CD4-positive, alpha-beta memory T cell (primary cell): Measurements from ENCODE around the gene SCUBE2. TPM values are rescaled to one million over a fixed set of nuclear protein-coding genes. Genes with fewer than 3 reads are reported as not detected.
"Not testable (repeated sequence)": the region's sequence is repeated elsewhere in the genome, so short reads cannot be mapped to it uniquely, and the experiment has no call there.

Experiments
- CTCF ChIA-PET: fragments of 350-600 bp; sonication (Branson Sonifier 250); formaldehyde crosslinking; loops from one replicate; lab custom pipeline; 2021; ENCODE audit warnings: inconsistent platforms; ENCODE audit not compliant: partially characterized antibody; lab: Charles Lee
- POLR2A ChIA-PET: fragments of 350-600 bp; sonication (Branson Sonifier 250); formaldehyde crosslinking; loops from one replicate; lab custom pipeline; 2021; ENCODE audit not compliant: partially characterized antibody; lab: Charles Lee
- DNase-seq, 5 donors: peaks; one replicate each; pipeline versions ENCODE4 v3.0.0 to v3.0.0-alpha.2; 2020 to 2022; ENCODE audit warnings: mixed read lengths in 1 of 5
- H3K27ac ChIP-seq: one replicate; pipeline ENCODE4 v1.7.0; 2013; ENCODE audit warnings: low read depth, low read length
- H3K27me3 ChIP-seq: 2 replicates; pipeline ENCODE4 v1.7.0; 2013; ENCODE audit warnings: mild to moderate bottlenecking, low read length, moderate library complexity; ENCODE audit not compliant: insufficient read depth
- H3K36me3 ChIP-seq: 2 replicates; pipeline ENCODE4 v1.7.0; 2013; ENCODE audit warnings: mild to moderate bottlenecking, low read length, moderate library complexity; ENCODE audit not compliant: insufficient read depth
- H3K4me1 ChIP-seq: 2 replicates; pipeline ENCODE4 v1.7.0; 2013; ENCODE audit warnings: mild to moderate bottlenecking, low read length, moderate library complexity; ENCODE audit not compliant: insufficient read depth
- H3K4me3 ChIP-seq, 2 donors: one replicate each; pipeline ENCODE4 v1.7.0; 2013; ENCODE audit warnings: low read length in 2 of 2, mild to moderate bottlenecking in 1 of 2
- H3K9me3 ChIP-seq, 2 donors: one replicate each; pipeline ENCODE4 v1.7.0; 2013; ENCODE audit warnings: low read length in 2 of 2, control low read depth in 1 of 2; ENCODE audit not compliant: control insufficient read depth in 1 of 2
- H3K27ac Mint-ChIP-seq, 7 donors: one replicate each; pipeline ENCODE4 v1.8.0; 2020 to 2021; ENCODE audit warnings: mixed read lengths in 7 of 7, mild to moderate bottlenecking in 6 of 7, inconsistent platforms in 3 of 7, moderate library complexity in 3 of 7
- H3K27me3 Mint-ChIP-seq, 2 donors: one replicate each; pipeline ENCODE4 v1.8.0; 2020 to 2021; ENCODE audit warnings: mixed read lengths in 2 of 2
- H3K36me3 Mint-ChIP-seq, 2 donors: one replicate each; pipeline ENCODE4 v1.8.0; 2020 to 2021; ENCODE audit warnings: mixed read lengths in 2 of 2, inconsistent platforms in 1 of 2, mild to moderate bottlenecking in 1 of 2
- H3K4me1 Mint-ChIP-seq, 4 donors: one replicate each; pipeline ENCODE4 v1.8.0; 2020 to 2021; ENCODE audit warnings: mixed read lengths in 4 of 4, mild to moderate bottlenecking in 1 of 4
- H3K4me3 Mint-ChIP-seq, 8 donors: one replicate each; pipeline ENCODE4 v1.8.0; 2020 to 2021; ENCODE audit warnings: mixed read lengths in 8 of 8, mild to moderate bottlenecking in 7 of 8, moderate library complexity in 6 of 8, inconsistent platforms in 3 of 8
- H3K9me3 Mint-ChIP-seq, 8 donors: one replicate each; pipeline ENCODE4 v1.8.0; 2020 to 2021; ENCODE audit warnings: mixed read lengths in 8 of 8, mild to moderate bottlenecking in 5 of 8, inconsistent platforms in 3 of 8, moderate library complexity in 1 of 8
- intact Hi-C: fragments of 100-400 bp; cut with micrococcal nuclease; formaldehyde crosslinking; loops from one replicate; pipeline ENCODE4 v1.15.1; 2023
- polyA plus RNA-seq, 2 donors: library from polyadenylated mRNA; unstranded; fragments of 300-500 nt; fragmentation: Illumina TruSeq; gene quantifications; one replicate each; pipeline ENCODE4 v1.2.3, GENCODE V29; 2021
- total RNA-seq, 2 experiments: library from RNA; stranded (reverse); gene quantifications; one replicate each; pipeline ENCODE4 v1.2.3, GENCODE V29; 2021

The SCUBE2 gene
- total and polyA plus RNA-seq, 4 experiments from 2014 or later: 0.64 TPM; not detected in 3

GRCh38 chr11:8989453-8989852, 101.9 kb downstream of the SCUBE2 start:
- Histone ChIP-seq H3K27ac (no peak overlapping the region), H3K36me3 (no peaks in the 10 kb centered on the region), H3K9me3 (no peaks in the 10 kb centered on the region), H3K4me3 (no peak overlapping the region), H3K27me3 (no peaks in the 10 kb centered on the region), H3K4me1 (no peaks in the 10 kb centered on the region)
- Mint-ChIP-seq H3K4me1 (no peaks in the 10 kb centered on the region), H3K9me3 (peaks cover 0 to 1% (median 0%) of the 10 kb centered on the region in 8 donors), H3K4me3 (no peak overlapping the region), H3K27ac (no peak overlapping the region), H3K36me3 (no peaks in the 10 kb centered on the region), H3K27me3 (peaks cover 4 to 6% of the 10 kb centered on the region in 2 donors)
- no peak for DNase-seq
- intact Hi-C loops: no loop called here
- ChIA-PET POLR2A (no interaction called here), CTCF (no interaction called here)

DNA sequence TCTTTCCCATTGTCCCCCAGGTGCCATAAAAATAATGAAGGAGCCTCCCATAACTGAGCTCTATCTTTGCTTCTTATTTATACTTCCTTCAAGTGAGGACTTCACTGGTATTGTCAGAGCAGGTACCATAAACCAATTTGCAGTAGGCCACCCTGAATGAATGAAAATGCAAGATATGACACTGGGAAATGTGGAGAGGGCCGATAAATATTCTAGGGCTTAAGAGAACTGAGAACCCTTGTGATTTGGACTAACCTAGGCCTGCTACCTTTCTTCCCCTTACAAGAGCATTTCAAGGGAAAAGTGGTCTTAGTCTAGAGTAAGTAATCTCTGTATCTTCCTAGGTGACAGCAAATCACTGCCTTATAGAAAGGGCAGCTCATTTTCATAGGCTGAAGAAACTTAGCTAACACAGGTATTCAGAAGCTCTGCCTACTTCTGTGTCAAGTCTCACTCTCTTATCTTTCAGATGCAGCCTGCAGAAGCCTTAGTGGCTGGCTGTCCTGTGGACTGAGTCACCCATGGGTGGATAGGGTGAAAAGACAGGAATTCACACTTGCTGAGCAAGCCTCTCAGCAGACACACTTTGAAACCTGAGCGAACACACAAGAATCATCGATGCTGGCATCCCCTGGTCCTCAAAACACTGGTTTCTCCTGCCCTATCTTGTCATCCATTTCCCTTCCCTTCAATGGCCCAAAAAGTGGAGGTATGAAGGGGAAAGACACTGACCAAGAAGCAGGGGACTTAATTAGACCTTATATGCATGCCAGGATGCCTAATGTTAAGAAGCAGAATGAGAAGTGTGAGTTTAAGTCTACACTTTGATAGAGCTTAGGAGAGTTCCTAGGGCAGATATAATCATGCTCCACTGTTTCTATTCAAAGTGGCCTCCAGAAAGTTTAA, 102.8 kb downstream of the SCUBE2 start:
- no peaks in the 10 kb centered on the region for H3K4me1 ChIP-seq
- no peaks in the 10 kb centered on the region for H3K27me3 ChIP-seq
- CTCF ChIA-PET: no interaction called here
- H3K4me1 Mint-ChIP-seq: no peaks in the 10 kb centered on the region
- peaks cover 4 to 6% of the 10 kb centered on the region in 2 donors for H3K27me3 Mint-ChIP-seq
- H3K27ac ChIP-seq: no peak overlapping the region
- no peak overlapping the region for H3K4me3 ChIP-seq
- H3K9me3 Mint-ChIP-seq: peaks cover 0 to 1% (median 0%) of the 10 kb centered on the region in 8 donors
- intact Hi-C loops: no loop called here
- no peaks in the 10 kb centered on the region for H3K9me3 ChIP-seq
- H3K36me3 ChIP-seq: no peaks in the 10 kb centered on the region
- DNase-seq: no peak
- no peaks in the 10 kb centered on the region for H3K36me3 Mint-ChIP-seq
- H3K27ac Mint-ChIP-seq: no peak overlapping the region
- POLR2A ChIA-PET: no interaction called here
- H3K4me3 Mint-ChIP-seq: no peak overlapping the region

DNA sequence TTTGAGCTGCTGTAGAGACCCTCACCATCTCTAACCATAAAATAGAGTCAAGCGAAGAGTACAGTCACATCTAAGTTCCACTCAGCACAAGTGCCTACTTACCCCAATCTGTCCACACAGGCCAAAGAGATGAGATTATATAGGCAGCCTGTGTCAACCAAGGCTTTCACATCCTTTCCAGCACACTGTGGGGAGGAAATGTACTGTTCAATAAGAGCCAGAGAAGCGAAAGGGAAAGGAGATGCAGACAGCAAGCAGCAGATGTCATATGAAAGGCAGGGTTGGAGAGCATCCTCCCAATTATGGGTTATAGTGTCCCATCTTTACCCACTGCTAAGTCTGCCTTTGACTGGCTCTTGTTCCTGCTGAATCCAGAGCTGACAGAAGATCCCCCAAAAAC, 104.0 kb downstream of the SCUBE2 start:
- ChIA-PET POLR2A (no interaction called here), CTCF (interaction anchor here (0.5 kb wide), 1 partner anchor 75 kb away, joined by 3 read pairs; no protein-coding TSS in a partner anchor)
- no peaks in the 10 kb centered on the region for H3K36me3 ChIP-seq
- H3K36me3 Mint-ChIP-seq: no peaks in the 10 kb centered on the region
- no peak overlapping the region for H3K4me3 ChIP-seq
- no peak overlapping the region for H3K4me3 Mint-ChIP-seq
- H3K9me3 ChIP-seq: no peaks in the 10 kb centered on the region
- no peak overlapping the region for H3K27ac ChIP-seq
- no peaks in the 10 kb centered on the region for H3K9me3 Mint-ChIP-seq
- H3K27ac Mint-ChIP-seq: no peak overlapping the region
- no peaks in the 10 kb centered on the region for H3K27me3 ChIP-seq
- DNase-seq: no peak
- no peaks in the 10 kb centered on the region for H3K4me1 Mint-ChIP-seq
- H3K27me3 Mint-ChIP-seq: peaks cover 4 to 5% of the 10 kb centered on the region in 2 donors
- intact Hi-C loops: no loop called here
- H3K4me1 ChIP-seq: no peaks in the 10 kb centered on the region

GRCh38 chr11:8986772-8987171, 104.6 kb downstream of the SCUBE2 start:
- H3K9me3 ChIP-seq, H3K36me3 Mint-ChIP-seq, H3K9me3 Mint-ChIP-seq, H3K27me3 ChIP-seq, H3K27me3 Mint-ChIP-seq, CTCF ChIA-PET, intact Hi-C loops, H3K27ac ChIP-seq, H3K4me3 Mint-ChIP-seq, DNase-seq, POLR2A ChIA-PET, H3K36me3 ChIP-seq, H3K27ac Mint-ChIP-seq, H3K4me3 ChIP-seq, H3K4me1 Mint-ChIP-seq, H3K4me1 ChIP-seq: not testable (repeated sequence)

- intact Hi-C loops: no loop called here
- no peak overlapping the region for H3K27ac ChIP-seq
- no peaks in the 10 kb centered on the region for H3K27me3 ChIP-seq
- no peak overlapping the region for H3K4me3 ChIP-seq
- H3K36me3 Mint-ChIP-seq: no peaks in the 10 kb centered on the region
- ChIA-PET CTCF (no interaction called here), POLR2A (no interaction called here)
- no peaks in the 10 kb centered on the region for H3K9me3 Mint-ChIP-seq
- H3K9me3 ChIP-seq: no peaks in the 10 kb centered on the region
- no peak overlapping the region for H3K4me3 Mint-ChIP-seq
- H3K4me1 ChIP-seq: no peaks in the 10 kb centered on the region
- H3K27ac Mint-ChIP-seq: no peak overlapping the region
- no peaks in the 10 kb centered on the region for H3K36me3 ChIP-seq
- no peaks in the 10 kb centered on the region for H3K4me1 Mint-ChIP-seq
- H3K27me3 Mint-ChIP-seq: peaks cover 0 to 3% of the 10 kb centered on the region in 2 donors
- no peak for DNase-seq
Observed at GRCh38 chr11:8985462-8985861, 105.9 kb downstream of the SCUBE2 start.

GRCh38 chr11:8983552-8983951, 107.8 kb downstream of the SCUBE2 start:
- Histone ChIP-seq H3K27me3 (no peaks in the 10 kb centered on the region), H3K4me3 (no peak overlapping the region), H3K4me1 (no peaks in the 10 kb centered on the region), H3K36me3 (no peaks in the 10 kb centered on the region), H3K9me3 (no peaks in the 10 kb centered on the region), H3K27ac (no peak overlapping the region)
- intact Hi-C loops: no loop called here
- Mint-ChIP-seq H3K36me3 (no peaks in the 10 kb centered on the region), H3K27me3 (no peaks in the 10 kb centered on the region), H3K9me3 (no peaks in the 10 kb centered on the region), H3K27ac (no peak overlapping the region), H3K4me3 (no peak overlapping the region), H3K4me1 (no peaks in the 10 kb centered on the region)
- ChIA-PET CTCF (no interaction called here), POLR2A (no interaction called here)
- no peak for DNase-seq

DNA sequence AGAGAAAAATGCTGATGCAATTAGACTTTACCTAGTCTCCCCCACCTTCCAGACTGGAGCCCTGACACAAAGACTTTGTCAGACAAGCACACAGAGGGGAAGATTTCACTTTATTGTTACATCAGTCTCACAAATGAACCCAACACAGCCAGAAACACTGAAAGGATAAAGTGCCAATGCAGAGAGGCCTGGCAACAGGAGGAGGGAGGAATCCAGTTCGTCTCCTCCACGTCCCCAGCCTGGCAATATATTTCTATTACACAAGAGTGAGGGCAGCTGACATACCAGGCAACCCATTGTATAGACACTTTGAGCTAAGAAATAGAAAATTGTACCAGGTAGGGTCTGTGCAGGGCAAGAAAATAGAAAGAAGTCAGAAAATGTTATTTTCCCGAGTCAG, 110.9 kb downstream of the SCUBE2 start:
- peak overlapping the region in 1 of 7 donors; percentile 61 for H3K27ac Mint-ChIP-seq
- no peak overlapping the region for H3K4me3 Mint-ChIP-seq
- H3K36me3 Mint-ChIP-seq: no peaks in the 10 kb centered on the region
- Histone ChIP-seq H3K36me3 (no peaks in the 10 kb centered on the region), H3K27me3 (no peaks in the 10 kb centered on the region), H3K9me3 (no peaks in the 10 kb centered on the region), H3K27ac (no peak overlapping the region), H3K4me3 (no peak overlapping the region), H3K4me1 (no peaks in the 10 kb centered on the region)
- H3K27me3 Mint-ChIP-seq: no peaks in the 10 kb centered on the region
- no peaks in the 10 kb centered on the region for H3K4me1 Mint-ChIP-seq
- no peak for DNase-seq
- intact Hi-C loops: no loop called here
- ChIA-PET CTCF (no interaction called here), POLR2A (no interaction called here)
- no peaks in the 10 kb centered on the region for H3K9me3 Mint-ChIP-seq
